Right atrium auricular region (tissue), 2 donors: ENCODE data around the gene PPP2R2C. TPM values are rescaled to one million over a fixed set of nuclear protein-coding genes. Genes with fewer than 3 reads are reported as not detected.

Experiments
- DNase-seq: peaks from one replicate; pipeline ENCODE4 v3.0.0-alpha.2; 2019; ENCODE audit warnings: low spot score
- H3K27ac ChIP-seq, 2 donors: fragments of 200-600 bp; sonication (generic); 1 replicate in 1 of 2; 2 replicates in 1 of 2; pipeline ENCODE4 v1.5.1; 2016 to 2019
- H3K27me3 ChIP-seq, 2 donors: fragments of 200-600 bp; sonication (generic); one replicate each; pipeline versions ENCODE4 v1.5.1 to v1.6.0; 2017 to 2019
- H3K36me3 ChIP-seq: fragments of 200-600 bp; sonication (generic); one replicate; pipeline ENCODE4 v1.5.1; 2016
- H3K4me1 ChIP-seq, 2 donors: fragments of 200-600 bp; sonication (generic); one replicate each; pipeline versions ENCODE4 v1.5.1 to v1.6.0; 2017 to 2019
- H3K4me3 ChIP-seq, 2 donors: fragments of 200-600 bp; sonication (generic); 1 replicate in 1 of 2; 2 replicates in 1 of 2; pipeline ENCODE4 v1.5.1; 2017 to 2019; ENCODE audit warnings: mild to moderate bottlenecking in 1 of 2, moderate library complexity in 1 of 2
- H3K9me3 ChIP-seq, 2 donors: fragments of 200-600 bp; sonication (generic); one replicate each; pipeline ENCODE4 v1.5.1; 2019
- CTCF ChIP-seq, 2 donors: fragments of 200-600 bp; sonication (generic); IDR thresholded peaks; one replicate each; pipeline ENCODE4 v1.5.1; 2019; ENCODE audit warnings: antibody characterized with exemption in 2 of 2
- total RNA-seq, 2 donors: library from RNA; depleted of rRNA; stranded (reverse); fragments of >200 nt; gene quantifications; one replicate each; pipeline ENCODE4 v1.1.0, GENCODE V29; 2016

Gene PPP2R2C
- total RNA-seq, 2 donors from 2014 or later, result 4.6 to 5.7 TPM

GRCh38 chr4:6516281-6516680 is 43.9 kb upstream of the PPP2R2C start:
- H3K27me3 ChIP-seq, result no peaks in the 10 kb centered on the region
- no peak for DNase-seq
- TF ChIP-seq CTCF (IDR thresholded peaks at IDR 0.05), result no peak
- no peak overlapping the region for H3K4me3 ChIP-seq
- H3K4me1 ChIP-seq, result no peaks in the 10 kb centered on the region
- H3K36me3 ChIP-seq, result no peaks in the 10 kb centered on the region
- peak overlapping the region; percentile 12 to 53 for H3K27ac ChIP-seq
- peaks cover 0 to 5% of the 10 kb centered on the region in 2 donors for H3K9me3 ChIP-seq

GRCh38 chr4:6513678-6514077 is 41.3 kb upstream of the PPP2R2C start:
- no peak overlapping the region for H3K27ac ChIP-seq
- H3K36me3 ChIP-seq, result no peaks in the 10 kb centered on the region
- no peak overlapping the region for H3K4me3 ChIP-seq
- no peak for DNase-seq
- no peak for TF ChIP-seq CTCF (IDR thresholded peaks at IDR 0.05)
- peaks cover 0 to 5% of the 10 kb centered on the region in 2 donors for H3K9me3 ChIP-seq
- H3K4me1 ChIP-seq, result no peaks in the 10 kb centered on the region
- H3K27me3 ChIP-seq, result no peaks in the 10 kb centered on the region

GRCh38 chr4:6509587-6509986 is 37.2 kb upstream of the PPP2R2C start:
- DNase-seq, result peak; percentile 9
- H3K4me1 ChIP-seq, result no peaks in the 10 kb centered on the region
- peaks cover 0 to 14% of the 10 kb centered on the region in 2 donors for H3K9me3 ChIP-seq
- H3K27me3 ChIP-seq, result no peaks in the 10 kb centered on the region
- H3K27ac ChIP-seq, result no peak overlapping the region
- H3K36me3 ChIP-seq, result no peaks in the 10 kb centered on the region
- no peak overlapping the region for H3K4me3 ChIP-seq
- TF ChIP-seq CTCF (IDR thresholded peaks at IDR 0.05), result no peak

GRCh38 chr4:6507345-6507744 is 34.9 kb upstream of the PPP2R2C start:
- H3K4me1 ChIP-seq, result no peaks in the 10 kb centered on the region
- peaks cover 0 to 20% of the 10 kb centered on the region in 2 donors for H3K9me3 ChIP-seq
- TF ChIP-seq CTCF (IDR thresholded peaks at IDR 0.05), result no peak
- peak; percentile 13 for DNase-seq
- no peak overlapping the region for H3K27ac ChIP-seq
- no peaks in the 10 kb centered on the region for H3K27me3 ChIP-seq
- H3K4me3 ChIP-seq, result no peak overlapping the region
- H3K36me3 ChIP-seq, result no peaks in the 10 kb centered on the region

GRCh38 chr4:6506616-6507140 is 34.3 kb upstream of the PPP2R2C start:
- Histone ChIP-seq H3K4me1 (no peaks in the 10 kb centered on the region), H3K9me3 (peaks cover 0 to 20% of the 10 kb centered on the region in 2 donors), H3K4me3 (no peak overlapping the region), H3K27me3 (no peaks in the 10 kb centered on the region), H3K36me3 (no peaks in the 10 kb centered on the region), H3K27ac (no peak overlapping the region)
- DNase-seq, result peak; percentile 26
- TF ChIP-seq CTCF (IDR thresholded peaks at IDR 0.05), result no peak

- H3K27me3 ChIP-seq, result no peaks in the 10 kb centered on the region
- H3K4me1 ChIP-seq, result no peaks in the 10 kb centered on the region
- DNase-seq, result no peak
- no peak for TF ChIP-seq CTCF (IDR thresholded peaks at IDR 0.05)
- H3K36me3 ChIP-seq, result no peaks in the 10 kb centered on the region
- H3K4me3 ChIP-seq, result no peak overlapping the region
- no peak overlapping the region for H3K27ac ChIP-seq
- peaks cover 0 to 20% of the 10 kb centered on the region in 2 donors for H3K9me3 ChIP-seq
These were observed 32.6 kb upstream of the PPP2R2C start for GRCh38 chr4:6504900-6505496.
